ENCODE measurements around the gene KRT79.

Gene KRT79

GRCh38 chr12:52818388-52818787 is 15.7 kb downstream of the KRT79 start:
- DNase-seq, result no peak

DNA sequence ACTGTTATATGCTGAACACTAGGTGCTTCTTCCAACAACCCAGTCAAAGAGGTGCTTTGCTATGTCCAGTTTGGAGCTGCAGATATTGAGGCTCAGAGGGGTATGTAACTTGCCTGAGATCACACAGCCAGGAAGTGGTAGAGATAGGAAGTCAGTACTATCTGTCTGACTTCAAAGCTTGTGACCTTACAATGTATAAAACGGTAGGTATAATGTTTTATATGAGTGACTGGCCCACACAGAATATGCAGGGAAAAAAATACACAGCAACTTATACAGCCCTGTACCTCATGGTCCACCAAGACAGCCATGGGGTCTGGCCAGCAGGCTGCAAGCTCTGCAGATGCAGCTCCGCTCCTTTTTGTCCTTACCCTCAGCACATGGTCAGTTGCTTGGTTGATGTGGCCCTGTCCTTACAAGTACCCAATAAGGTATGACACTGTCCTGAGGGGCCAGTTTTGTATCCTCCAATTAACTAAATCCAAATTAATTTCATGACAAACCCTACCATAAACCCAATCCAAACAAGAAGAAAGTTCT is 16.3 kb downstream of the KRT79 start:
- no peak for DNase-seq

GRCh38 chr12:52817003-52817698 is 17.0 kb downstream of the KRT79 start:
- no peak for DNase-seq

DNA sequence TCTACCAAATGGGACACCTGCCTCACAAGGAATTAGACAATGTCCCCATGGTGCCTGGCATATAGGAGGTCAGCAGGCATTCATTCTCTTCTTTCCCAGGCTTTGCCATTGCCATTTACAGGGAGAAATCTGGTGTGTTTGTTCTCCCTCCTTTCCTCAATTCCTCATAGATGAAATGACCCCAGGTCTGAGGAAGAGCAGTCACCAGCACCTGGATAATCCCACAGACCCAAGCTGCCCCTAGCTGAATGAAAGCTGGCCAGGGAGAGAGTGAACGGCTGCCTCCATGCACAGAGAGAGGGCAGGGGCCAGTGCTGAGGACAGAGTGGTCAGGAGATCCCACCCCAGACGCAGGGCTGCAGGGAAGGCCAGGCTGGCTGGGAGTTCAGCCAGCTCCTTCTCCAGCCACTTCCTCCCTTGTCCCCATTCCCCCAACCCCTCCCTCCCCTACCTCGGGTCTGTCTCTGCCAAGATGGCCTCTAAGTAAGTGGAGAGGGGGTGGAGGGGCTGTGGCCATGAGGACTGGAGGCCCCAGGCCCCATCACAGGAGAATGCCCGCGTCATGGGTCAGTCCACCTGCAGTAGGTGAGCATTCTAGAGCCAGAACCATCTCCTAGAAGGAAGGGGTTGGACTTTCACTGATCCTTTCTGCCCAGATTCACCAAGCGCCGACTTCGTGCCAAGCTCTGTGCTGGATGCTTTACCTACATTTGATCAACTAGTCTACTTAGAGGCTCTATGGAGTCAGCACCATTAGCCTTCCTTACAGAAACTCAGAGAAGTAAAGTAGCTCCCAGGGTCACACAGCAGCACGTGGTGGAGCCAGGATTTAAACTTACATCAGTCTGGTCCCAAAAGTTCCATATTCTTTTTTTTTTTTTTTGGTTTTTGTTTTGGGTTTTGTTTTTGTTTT is 18.2 kb downstream of the KRT79 start:
- DNase-seq, result no peak

DNA sequence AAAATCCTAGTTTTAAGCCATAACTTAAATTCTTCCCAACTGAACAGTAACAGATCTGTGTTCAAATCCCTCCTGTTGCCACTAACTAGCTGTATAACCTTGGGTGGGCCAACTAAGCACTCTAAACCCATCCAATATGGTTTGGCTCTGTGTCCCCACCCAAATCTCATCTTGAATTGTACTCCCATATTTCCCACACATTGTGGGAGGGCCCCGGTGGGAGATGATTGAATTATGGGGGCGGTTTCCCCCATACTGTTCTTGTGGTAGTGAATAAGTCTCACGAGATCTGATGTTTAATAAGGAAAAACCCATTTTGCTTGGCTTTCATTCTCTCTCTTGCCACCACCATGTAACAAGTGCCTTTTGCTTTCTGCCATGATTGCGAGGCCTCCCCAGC is 18.9 kb downstream of the KRT79 start:
- no peak for DNase-seq

DNA sequence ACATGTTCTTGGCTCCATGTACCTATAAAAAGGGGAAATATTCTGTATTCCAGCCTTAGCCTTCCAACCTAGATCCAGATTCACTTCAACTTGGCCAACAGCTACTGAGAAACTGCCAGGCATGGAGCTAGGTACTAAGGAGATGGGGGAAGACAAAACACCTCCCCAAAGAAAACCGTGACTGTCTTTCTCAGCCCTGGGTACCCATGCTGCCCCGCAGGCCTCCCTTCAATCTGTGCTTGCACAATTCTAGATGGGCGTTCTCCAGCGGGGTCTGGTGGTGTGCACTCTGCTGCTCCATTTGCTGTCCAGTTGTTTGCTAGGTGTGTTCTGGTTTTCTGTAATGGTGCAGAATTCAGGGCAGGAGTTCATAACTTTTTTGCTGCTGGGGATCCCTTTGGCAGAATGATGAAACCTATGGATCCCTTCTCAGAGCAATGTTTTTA is 19.4 kb downstream of the KRT79 start:
- no peak for DNase-seq

- DNase-seq, result no peak
Observed at GRCh38 chr12:52813885-52814709, 20.0 kb downstream of the KRT79 start, which contains the start of gene KRT4. Gene KRT4, minus strand, starts transcription at chr12:52814116. Its CDS starts 58 bp downstream, at chr12:52814058.

GRCh38 chr12:52813203-52813819 is 20.8 kb downstream of the KRT79 start:
- DNase-seq, result no peak

DNA sequence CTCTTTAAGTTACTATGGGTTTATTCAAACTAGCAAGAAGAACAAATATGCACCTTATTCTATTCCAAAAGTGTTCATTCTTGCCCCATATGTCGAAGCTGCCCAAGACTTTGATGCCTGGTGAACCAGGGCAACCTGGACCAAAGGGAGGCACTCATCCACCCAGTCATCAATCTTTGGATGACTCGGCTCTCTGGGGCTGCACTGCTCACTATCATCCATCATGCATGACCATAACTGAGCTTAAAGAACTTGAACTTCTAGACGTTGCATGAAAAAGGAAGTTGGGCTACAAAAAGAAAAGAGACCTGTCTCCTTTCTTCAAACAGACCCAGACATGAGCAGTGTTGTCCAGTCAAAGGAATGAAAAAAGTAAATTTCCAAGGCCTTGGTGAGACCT is 21.4 kb downstream of the KRT79 start:
- no peak for DNase-seq

GRCh38 chr12:52812073-52812400 is 22.1 kb downstream of the KRT79 start:
- DNase-seq, result no peak

- no peak for DNase-seq
Observed at GRCh38 chr12:52811191-52812072, 22.7 kb downstream of the KRT79 start.

- DNase-seq, result no peak
Observed at GRCh38 chr12:52810554-52810953, 23.6 kb downstream of the KRT79 start.

GRCh38 chr12:52809166-52809565 is 24.9 kb downstream of the KRT79 start:
- DNase-seq, result no peak

GRCh38 chr12:52808573-52809160 is 25.4 kb downstream of the KRT79 start:
- DNase-seq, result no peak

DNA sequence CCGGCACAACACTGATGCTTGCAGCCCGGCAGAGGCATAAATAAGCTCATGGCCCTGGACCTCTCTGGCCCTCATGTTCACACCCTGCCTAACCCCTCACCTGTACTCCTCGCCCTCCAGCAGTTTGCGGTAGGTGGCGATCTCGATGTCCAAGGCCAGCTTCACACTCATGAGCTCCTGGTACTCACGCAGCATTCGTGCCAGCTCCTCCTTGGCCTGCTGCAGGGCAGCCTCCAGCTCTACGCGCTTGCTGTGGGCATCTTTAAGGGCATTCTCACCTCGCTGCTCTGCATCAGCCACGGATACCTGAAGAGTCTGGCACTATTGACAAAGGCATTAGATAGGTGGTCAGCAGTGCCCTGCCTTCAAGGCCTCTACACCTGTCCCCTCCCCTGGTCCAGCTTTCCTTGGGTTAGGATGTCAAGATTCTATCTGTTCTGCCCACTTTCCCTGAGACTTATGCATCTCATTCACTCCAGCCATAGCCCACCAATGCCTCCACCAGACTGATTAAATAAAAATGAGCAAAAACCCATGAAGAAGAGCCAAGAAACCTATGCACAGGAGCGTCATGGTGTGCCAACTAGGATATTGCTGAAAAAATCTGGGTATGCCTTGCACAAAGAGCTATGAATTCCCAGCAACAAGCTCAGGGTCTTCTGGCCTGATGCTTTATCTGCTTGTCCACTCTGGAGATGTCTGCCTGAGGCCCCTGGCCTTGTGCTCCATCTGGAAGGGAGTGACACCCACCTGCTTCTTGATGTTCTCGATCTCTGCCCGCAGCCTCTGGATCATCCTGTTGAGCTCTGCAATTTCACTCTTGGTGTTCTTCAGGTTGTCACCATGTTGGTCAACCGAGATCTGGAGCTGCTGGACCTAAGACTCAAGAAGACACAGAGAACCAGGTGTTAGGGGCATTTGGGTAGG is 26.3 kb downstream of the KRT79 start:
- DNase-seq, result no peak

GRCh38 chr12:52806821-52807543 is 27.1 kb downstream of the KRT79 start:
- no peak for DNase-seq

DNA sequence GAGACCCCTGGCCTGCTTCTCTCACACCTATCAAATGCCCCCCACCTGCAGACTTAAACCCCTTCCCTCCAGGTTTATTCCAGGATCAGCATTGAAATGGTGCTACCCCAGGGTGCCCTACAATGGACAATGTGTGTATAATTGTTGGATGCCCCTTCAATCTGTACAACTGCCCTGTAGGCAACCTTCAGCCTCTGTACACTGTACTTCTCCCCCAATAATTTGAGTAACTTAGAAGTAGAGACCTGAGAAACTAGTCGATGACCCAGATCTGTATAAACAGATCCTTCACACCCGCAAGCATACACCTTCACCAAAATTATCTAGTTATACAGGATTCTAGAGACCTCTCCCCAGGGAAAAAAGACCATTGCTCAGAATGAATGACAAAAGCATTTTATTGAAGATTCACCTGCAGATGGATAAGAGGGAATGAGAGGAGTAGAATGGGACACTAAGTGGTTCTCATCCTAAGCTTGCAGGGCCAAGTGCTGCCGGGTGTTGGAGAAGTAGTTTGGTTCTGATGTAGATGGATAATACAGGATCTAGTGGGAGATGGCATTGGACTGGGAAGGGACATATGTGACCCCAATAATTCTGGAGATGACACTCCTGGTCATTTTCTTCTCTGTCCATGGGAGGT is 27.8 kb downstream of the KRT79 start:
- DNase-seq, result no peak

DNA sequence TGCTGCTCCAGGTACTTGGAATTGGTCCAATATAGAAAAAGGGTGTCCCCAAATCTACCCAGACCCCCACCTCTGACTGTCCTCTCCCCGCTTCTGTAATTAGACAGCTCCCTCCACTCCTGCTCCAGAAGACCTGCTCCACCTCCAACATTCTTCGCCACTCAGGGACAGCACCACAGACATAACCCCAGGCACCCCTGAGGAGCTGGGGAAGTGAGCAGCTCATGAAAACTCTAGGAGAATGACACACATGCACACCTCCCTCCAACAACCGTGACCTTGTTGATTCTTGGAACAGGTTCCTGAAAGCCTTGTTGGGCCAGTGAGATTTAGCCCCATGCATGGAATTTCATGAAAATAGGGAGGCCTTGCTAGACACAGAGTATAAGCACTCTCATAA is 28.4 kb downstream of the KRT79 start:
- no peak for DNase-seq

DNA sequence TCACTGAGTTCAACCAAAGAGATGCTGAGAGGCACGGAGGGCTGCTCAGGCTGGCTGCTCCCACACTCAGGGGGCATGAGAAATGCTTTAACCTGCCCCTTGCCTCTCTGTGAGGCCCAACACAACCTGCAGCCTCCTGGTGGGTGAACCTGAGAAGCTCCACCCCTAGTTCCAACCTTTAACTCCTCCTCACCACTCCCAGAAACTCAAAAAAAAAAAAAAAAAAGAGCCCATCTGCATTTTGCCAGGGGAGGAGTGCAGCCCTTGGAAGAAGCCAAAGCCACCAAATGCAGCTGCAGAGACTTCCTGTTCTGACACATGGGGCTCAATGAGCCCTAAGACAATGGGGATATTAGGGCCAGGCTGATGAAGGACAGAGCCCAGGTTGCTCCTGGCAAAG is 29.1 kb downstream of the KRT79 start:
- no peak for DNase-seq

All from effector CD4-positive, alpha-beta T cell (primary cell).